Left lung (tissue), 10 donors: ENCODE measurements around the gene CHAT. TPM values are rescaled to one million over a fixed set of nuclear protein-coding genes. Genes with fewer than 3 reads are reported as not detected.

Experiments used
- ATAC-seq: fragments of 200-7000 bp; cut with Tn5 transposase; one replicate; pipeline ENCODE4 v1.9.1; 2020; ENCODE audit warnings: moderate library complexity
- DNase-seq, 4 donors: peaks; one replicate each; pipeline ENCODE4 v3.0.0-alpha.2; 2013 to 2020
- H3K27ac ChIP-seq, 2 donors: fragments of 200-600 bp; sonication (generic) in 1 of 2; one replicate each; pipeline versions ENCODE4 v1.5.0 to v1.8.0; 2020 to 2021
- H3K27me3 ChIP-seq, 2 donors: fragments of 200-600 bp; sonication (generic) in 1 of 2; one replicate each; pipeline versions ENCODE4 v1.5.0 to v1.8.0; 2020 to 2021
- H3K36me3 ChIP-seq, 2 donors: fragments of 200-600 bp; sonication (generic) in 1 of 2; one replicate each; pipeline versions ENCODE4 v1.5.0 to v1.8.0; 2020 to 2021
- H3K4me1 ChIP-seq, 2 donors: fragments of 200-600 bp; one replicate each; pipeline ENCODE4 v1.8.0; 2021
- H3K4me3 ChIP-seq, 2 donors: fragments of 200-600 bp; sonication (generic) in 1 of 2; one replicate each; pipeline versions ENCODE4 v1.5.0 to v1.8.0; 2020 to 2021; ENCODE audit warnings: mild to moderate bottlenecking in 1 of 2
- H3K9me3 ChIP-seq, 2 donors: fragments of 200-600 bp; sonication (generic) in 1 of 2; one replicate each; pipeline versions ENCODE4 v1.5.0 to v1.8.0; 2020 to 2021
- CTCF ChIP-seq, 2 donors: fragments of 200-600 bp; sonication (generic) in 1 of 2; IDR thresholded peaks; one replicate each; pipeline versions ENCODE4 v1.5.0 to v1.8.0; 2021; ENCODE audit warnings: antibody characterized with exemption in 2 of 2
- intact Hi-C, 2 donors: fragments of 100-400 bp; cut with DNase I; formaldehyde crosslinking; loops; one replicate each; pipeline versions ENCODE4 v1.11.2 to v1.14.2; 2022
- polyA plus RNA-seq, 6 donors: library from polyadenylated mRNA; unstranded; fragments of 120-200 nt; gene quantifications; one replicate each; pipeline ENCODE4 v1.2.1, GENCODE V29; 2013; ENCODE audit not compliant: insufficient read length in 6 of 6
- total RNA-seq, 2 donors: library from RNA; stranded (reverse); fragmentation: NEBNext Ultra II Directional; extraction: Animal tissue kit (Norgen Biotek cat#: 25700); gene quantifications; one replicate each; pipeline ENCODE4 v1.2.1, GENCODE V29; 2021
- donor health status: DM: no; HTN: yes; CAD: no.
- donor health status: DM: no; HTN: no; CAD: no.

The CHAT gene
- total and polyA plus RNA-seq, 8 donors = not detected

- peaks cover 0 to 41% of the 10 kb centered on the region in 2 donors for H3K27me3 ChIP-seq
- intact Hi-C loops = no loop called here
- no peak for ATAC-seq
- no peaks in the 10 kb centered on the region for H3K4me1 ChIP-seq
- no peak overlapping the region for H3K4me3 ChIP-seq
- H3K36me3 ChIP-seq = no peaks in the 10 kb centered on the region
- no peak for TF ChIP-seq CTCF (IDR thresholded peaks at IDR 0.05)
- DNase-seq = peak in 1 of 4 donors; percentile 12
- H3K9me3 ChIP-seq = no peaks in the 10 kb centered on the region
- H3K27ac ChIP-seq = no peak overlapping the region
These were observed 20.3 kb downstream of the CHAT start for GRCh38 chr10:49634069-49634660.

DNA sequence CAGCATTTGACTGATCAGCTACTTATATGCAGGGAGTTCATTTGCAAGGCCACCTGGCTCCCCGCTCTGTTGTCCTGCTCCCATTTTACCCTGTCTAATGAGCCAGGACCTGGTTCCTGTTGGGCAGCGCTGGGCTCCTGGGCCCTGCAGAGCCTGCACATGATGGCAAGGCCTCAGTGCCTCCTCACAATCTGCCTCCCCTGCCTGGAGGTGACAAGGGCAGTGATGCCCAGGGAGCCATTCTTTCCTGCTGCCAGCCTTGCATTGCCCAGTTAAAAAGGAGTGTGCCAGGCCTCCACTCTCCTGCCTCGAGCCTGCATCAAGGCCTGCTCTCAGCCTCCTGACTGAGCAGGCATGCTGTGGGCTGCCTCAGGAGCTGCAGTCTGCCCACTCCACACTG lies 28.5 kb downstream of the CHAT start:
- H3K27ac ChIP-seq = no peak overlapping the region
- peaks cover 0 to 44% of the 10 kb centered on the region in 2 donors for H3K27me3 ChIP-seq
- DNase-seq = no peak
- no peak for ATAC-seq
- H3K4me1 ChIP-seq = no peaks in the 10 kb centered on the region
- H3K9me3 ChIP-seq = no peaks in the 10 kb centered on the region
- no peak overlapping the region for H3K4me3 ChIP-seq
- TF ChIP-seq CTCF (IDR thresholded peaks at IDR 0.05) = no peak
- H3K36me3 ChIP-seq = no peaks in the 10 kb centered on the region
- intact Hi-C loops = no loop called here

- Histone ChIP-seq H3K9me3 (no peaks in the 10 kb centered on the region), H3K36me3 (no peaks in the 10 kb centered on the region), H3K27ac (no peak overlapping the region), H3K4me1 (no peaks in the 10 kb centered on the region), H3K27me3 (peaks cover 0 to 41% of the 10 kb centered on the region in 2 donors), H3K4me3 (no peak overlapping the region)
- no peak for ATAC-seq
- TF ChIP-seq CTCF (IDR thresholded peaks at IDR 0.05) = no peak
- no peak for DNase-seq
- intact Hi-C loops = no loop called here
These were observed 29.6 kb downstream of the CHAT start for GRCh38 chr10:49643241-49644034.

DNA sequence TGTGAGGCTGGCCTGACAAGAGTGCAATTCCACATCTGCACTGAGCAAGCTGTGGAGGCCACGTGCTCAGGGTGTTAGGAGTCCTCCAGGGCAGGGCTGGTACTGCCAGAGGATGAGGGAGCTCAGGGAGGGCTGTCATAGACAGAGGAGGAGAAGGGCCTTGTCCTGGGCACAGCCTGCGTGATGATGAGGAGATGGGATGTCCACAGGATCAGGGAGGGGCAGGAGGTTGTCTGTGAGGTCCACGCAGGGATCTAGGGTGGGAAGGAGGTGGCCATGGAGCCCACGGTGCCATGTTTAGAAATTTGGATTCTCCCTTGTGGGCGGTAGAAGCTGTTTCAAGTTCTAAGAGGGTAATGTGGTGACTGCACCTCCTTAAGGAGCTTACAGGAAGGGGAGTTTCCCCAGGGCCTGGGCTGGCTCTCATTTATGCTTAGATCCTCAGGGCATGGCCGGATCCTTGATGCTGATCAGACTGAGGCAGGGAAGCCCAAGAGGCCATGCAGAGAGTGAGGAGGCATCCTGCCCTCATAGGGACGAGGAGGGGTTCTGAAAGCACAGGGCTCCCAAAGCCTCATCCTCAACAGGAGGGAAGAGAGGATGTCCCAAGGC lies 30.3 kb downstream of the CHAT start:
- Histone ChIP-seq H3K9me3 (no peaks in the 10 kb centered on the region), H3K4me3 (no peak overlapping the region), H3K36me3 (no peaks in the 10 kb centered on the region), H3K27me3 (peaks cover 0 to 36% of the 10 kb centered on the region in 2 donors), H3K4me1 (no peaks in the 10 kb centered on the region), H3K27ac (no peak overlapping the region)
- DNase-seq = no peak
- no peak for TF ChIP-seq CTCF (IDR thresholded peaks at IDR 0.05)
- ATAC-seq = no peak
- intact Hi-C loops = no loop called here

DNA sequence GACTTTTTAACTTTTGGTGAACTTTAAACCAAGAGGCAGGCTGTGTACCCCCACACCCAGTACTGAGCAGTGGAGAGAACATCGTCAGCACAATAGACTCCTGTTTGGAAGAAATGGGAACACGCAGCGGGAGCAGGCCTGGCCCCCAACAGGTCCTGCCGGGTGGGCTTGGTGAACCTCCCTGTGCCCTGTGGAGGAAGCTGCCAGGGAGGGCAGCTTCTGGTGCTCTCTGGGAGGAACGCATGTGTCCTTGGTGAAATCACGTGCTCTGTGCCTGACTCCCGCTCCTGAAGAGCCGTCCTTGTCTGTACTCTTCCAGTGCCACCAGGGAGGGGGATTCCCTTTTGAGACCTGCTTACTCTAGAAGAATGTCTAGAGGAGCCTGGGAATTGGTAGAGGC lies 31.6 kb downstream of the CHAT start:
- Histone ChIP-seq H3K4me3 (no peak overlapping the region), H3K27me3 (peaks cover 0 to 28% of the 10 kb centered on the region in 2 donors), H3K4me1 (no peaks in the 10 kb centered on the region), H3K27ac (no peak overlapping the region), H3K36me3 (no peaks in the 10 kb centered on the region), H3K9me3 (no peaks in the 10 kb centered on the region)
- ATAC-seq (no peak), DNase-seq (no peak)
- TF ChIP-seq CTCF (IDR thresholded peaks at IDR 0.05) = no peak
- intact Hi-C loops = no loop called here
